ENCODE data around the gene NPLOC4.
A peak's percentile ranks its signal among the peaks of the same experiment; 100 is the strongest.
"Not testable (repeated sequence)": the region's sequence is repeated elsewhere in the genome, so short reads cannot be mapped to it uniquely, and the experiment has no call there.

Gene NPLOC4

DNA sequence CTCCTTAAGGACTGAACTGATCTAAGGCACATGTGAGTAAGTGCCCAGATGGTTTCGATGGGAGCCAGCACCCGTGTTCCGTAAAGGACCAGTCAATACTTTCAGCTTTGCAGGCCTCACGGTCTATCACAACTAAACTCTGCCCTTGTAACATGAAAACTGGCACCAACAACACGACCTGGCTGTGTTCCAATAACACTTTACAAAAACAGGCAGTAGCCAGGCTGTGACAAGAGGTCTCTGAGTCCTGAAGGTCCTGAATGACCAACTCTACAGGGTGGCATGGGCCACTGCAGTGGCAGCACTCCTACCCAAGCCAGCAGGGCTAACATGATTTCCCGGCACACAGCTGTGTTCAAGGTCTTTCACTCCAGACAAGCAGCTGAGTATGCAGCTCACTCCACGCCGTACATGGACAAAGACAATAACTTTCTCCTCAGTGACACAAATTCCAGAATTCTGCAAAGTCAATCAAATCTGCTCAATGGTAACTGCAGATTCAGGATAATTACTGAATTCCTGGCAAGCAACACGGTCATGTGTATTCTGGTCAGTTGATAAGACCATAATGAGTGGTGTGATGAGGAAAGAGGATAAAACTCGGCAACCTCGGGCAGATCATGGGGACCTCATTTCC, 15.3 kb downstream of the NPLOC4 start:
- Histone ChIP-seq H3K27me3 (replicated peaks; ENCODE audit: control insufficient read depth, insufficient read depth, low read length) (no peaks in the 10 kb centered on the region), H3K9me3 (ENCODE audit: control insufficient read depth, low read length) (no peaks in the 10 kb centered on the region), H3K4me1 (ENCODE audit: control insufficient read depth, insufficient read depth, low read length) (peaks cover 12% of the 10 kb centered on the region), H3K4me3 (ENCODE audit: low read length) (no peak overlapping the region), H3K36me3 (ENCODE audit: control insufficient read depth, insufficient read depth, low read length, severe bottlenecking) (peaks cover 76% of the 10 kb centered on the region), H3K9ac (ENCODE audit: low read length) (no peak overlapping the region)
- DNase-seq (ENCODE audit: low read depth), result no peak

DNA sequence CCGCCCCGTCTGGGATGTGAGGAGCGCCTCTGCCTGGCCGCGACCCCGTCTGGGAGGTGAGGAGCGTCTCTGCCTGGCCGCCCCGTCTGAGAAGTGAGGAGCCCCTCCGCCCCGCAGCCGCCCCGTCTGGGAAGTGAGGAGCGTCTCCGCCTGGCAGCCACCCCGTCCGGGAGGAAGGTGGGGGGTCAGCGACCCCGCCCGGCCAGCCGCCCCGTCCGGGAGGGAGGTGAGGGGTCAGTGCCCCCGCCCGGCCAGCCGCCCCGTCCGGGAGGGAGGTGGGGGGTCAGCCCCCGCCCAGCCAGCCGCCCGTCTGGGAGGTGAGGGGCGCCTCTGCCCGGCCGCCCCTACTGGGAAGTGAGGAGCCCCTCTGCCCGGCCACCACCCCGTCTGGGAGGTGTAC, 18.6 kb downstream of the NPLOC4 start:
- DNase-seq (ENCODE audit: low read depth); H3K4me3 ChIP-seq (ENCODE audit: low read length); H3K27me3 ChIP-seq (replicated peaks; ENCODE audit: control insufficient read depth, insufficient read depth, low read length); H3K9ac ChIP-seq (ENCODE audit: low read length); H3K9me3 ChIP-seq (ENCODE audit: control insufficient read depth, low read length): not testable (repeated sequence)
- Histone ChIP-seq H3K36me3 (ENCODE audit: control insufficient read depth, insufficient read depth, low read length, severe bottlenecking) (peaks cover 58% of the 10 kb centered on the region), H3K4me1 (ENCODE audit: control insufficient read depth, insufficient read depth, low read length) (peaks cover 36% of the 10 kb centered on the region)

DNA sequence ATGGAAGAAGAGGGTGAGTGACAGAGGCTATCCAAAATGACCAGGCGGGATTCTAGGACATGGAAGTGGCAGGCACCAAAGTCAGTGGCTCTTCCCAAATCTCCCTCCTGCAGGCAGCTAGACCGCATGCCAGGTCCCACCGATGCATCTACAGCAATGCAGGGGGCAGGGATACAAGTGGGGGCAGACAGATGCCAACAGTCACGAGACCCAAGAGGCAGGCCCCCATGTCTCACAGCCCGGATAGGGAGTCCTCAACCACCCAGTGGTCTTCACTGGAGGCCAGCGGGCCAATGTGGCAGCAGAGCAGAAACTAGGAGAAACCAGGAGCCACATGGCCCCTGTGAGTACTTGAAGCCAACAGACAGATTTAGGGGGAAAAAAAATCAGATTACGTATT, 20.0 kb downstream of the NPLOC4 start:
- Histone ChIP-seq H3K9me3 (ENCODE audit: control insufficient read depth, low read length) (no peaks in the 10 kb centered on the region), H3K9ac (ENCODE audit: low read length) (no peak overlapping the region), H3K27me3 (replicated peaks; ENCODE audit: control insufficient read depth, insufficient read depth, low read length) (no peaks in the 10 kb centered on the region), H3K4me1 (ENCODE audit: control insufficient read depth, insufficient read depth, low read length) (peaks cover 34% of the 10 kb centered on the region), H3K4me3 (ENCODE audit: low read length) (no peak overlapping the region), H3K36me3 (ENCODE audit: control insufficient read depth, insufficient read depth, low read length, severe bottlenecking) (peaks cover 61% of the 10 kb centered on the region)
- no peak for DNase-seq (ENCODE audit: low read depth)

DNA sequence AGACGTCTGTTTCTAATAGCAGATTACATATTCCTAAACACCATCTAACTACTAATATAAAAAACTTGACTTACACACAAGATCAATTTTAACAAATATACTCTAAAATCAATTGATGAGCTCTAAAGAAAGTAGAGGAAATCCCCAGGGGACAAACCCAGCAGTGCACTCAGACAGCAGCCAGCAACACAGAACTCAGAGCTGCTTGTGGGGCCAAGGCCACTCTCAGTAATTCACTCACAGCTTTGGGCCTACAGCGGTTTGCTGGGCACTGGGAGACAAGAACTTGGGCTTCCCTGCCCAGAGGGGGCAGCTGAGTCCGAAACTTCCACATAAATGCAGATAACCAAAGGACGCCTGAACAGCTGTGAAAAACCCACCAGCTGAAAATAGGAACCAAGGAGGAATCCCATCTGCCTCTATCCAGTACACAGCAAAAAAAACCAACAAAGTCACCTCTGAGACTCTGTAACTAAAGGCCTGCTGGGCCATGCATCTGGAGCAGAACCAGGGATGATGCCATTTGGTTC, 21.4 kb downstream of the NPLOC4 start:
- H3K4me1 ChIP-seq (ENCODE audit: control insufficient read depth, insufficient read depth, low read length), result peaks cover 25% of the 10 kb centered on the region
- no peaks in the 10 kb centered on the region for H3K9me3 ChIP-seq (ENCODE audit: control insufficient read depth, low read length)
- no peaks in the 10 kb centered on the region for H3K27me3 ChIP-seq (replicated peaks; ENCODE audit: control insufficient read depth, insufficient read depth, low read length)
- H3K36me3 ChIP-seq (ENCODE audit: control insufficient read depth, insufficient read depth, low read length, severe bottlenecking), result peaks cover 54% of the 10 kb centered on the region
- no peak overlapping the region for H3K9ac ChIP-seq (ENCODE audit: low read length)
- H3K4me3 ChIP-seq (ENCODE audit: low read length), result no peak overlapping the region
- DNase-seq (ENCODE audit: low read depth), result no peak

DNA sequence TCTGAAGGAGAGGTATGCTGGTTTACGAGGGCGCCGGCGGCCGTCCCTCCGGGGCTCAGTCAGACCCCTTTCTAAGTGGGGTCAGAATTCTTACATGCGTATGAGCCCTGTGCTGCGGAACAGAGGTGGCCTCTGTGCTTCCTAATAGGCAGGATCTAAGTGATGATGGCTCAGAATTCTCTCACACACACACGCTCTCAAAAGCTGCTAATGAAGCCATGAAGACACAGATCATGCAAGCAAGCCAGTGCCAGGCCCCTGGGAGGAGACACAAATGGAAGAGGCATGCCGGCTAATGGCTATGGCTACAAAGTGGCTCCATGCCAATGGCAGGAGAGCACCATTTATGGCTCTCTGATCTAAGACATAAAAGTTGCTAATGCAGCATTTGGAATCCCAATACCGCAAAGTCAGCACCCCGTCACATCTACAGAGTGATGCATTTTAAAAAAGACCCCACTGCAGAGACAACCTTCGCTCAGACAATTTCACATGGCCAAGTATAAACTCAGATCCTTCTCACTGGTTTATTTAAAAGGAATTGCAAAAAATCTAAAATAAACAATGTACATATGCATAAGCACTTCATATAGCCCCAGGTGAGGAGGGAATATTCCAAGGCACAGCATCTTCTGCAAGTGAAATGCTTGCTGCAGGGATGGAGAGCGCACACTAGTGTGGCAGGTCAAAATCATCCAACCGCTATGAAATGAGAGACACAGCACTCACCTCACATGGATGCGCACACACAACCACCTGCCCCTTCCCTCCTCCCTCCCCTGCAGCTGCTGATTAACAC, 24.5 kb downstream of the NPLOC4 start:
- Histone ChIP-seq H3K36me3 (ENCODE audit: control insufficient read depth, insufficient read depth, low read length, severe bottlenecking) (peaks cover 72% of the 10 kb centered on the region), H3K4me1 (ENCODE audit: control insufficient read depth, insufficient read depth, low read length) (peaks cover 52% of the 10 kb centered on the region), H3K27me3 (replicated peaks; ENCODE audit: control insufficient read depth, insufficient read depth, low read length) (no peaks in the 10 kb centered on the region), H3K9me3 (ENCODE audit: control insufficient read depth, low read length) (no peaks in the 10 kb centered on the region), H3K9ac (ENCODE audit: low read length) (no peak overlapping the region), H3K4me3 (ENCODE audit: low read length) (no peak overlapping the region)
- no peak for DNase-seq (ENCODE audit: low read depth)

DNA sequence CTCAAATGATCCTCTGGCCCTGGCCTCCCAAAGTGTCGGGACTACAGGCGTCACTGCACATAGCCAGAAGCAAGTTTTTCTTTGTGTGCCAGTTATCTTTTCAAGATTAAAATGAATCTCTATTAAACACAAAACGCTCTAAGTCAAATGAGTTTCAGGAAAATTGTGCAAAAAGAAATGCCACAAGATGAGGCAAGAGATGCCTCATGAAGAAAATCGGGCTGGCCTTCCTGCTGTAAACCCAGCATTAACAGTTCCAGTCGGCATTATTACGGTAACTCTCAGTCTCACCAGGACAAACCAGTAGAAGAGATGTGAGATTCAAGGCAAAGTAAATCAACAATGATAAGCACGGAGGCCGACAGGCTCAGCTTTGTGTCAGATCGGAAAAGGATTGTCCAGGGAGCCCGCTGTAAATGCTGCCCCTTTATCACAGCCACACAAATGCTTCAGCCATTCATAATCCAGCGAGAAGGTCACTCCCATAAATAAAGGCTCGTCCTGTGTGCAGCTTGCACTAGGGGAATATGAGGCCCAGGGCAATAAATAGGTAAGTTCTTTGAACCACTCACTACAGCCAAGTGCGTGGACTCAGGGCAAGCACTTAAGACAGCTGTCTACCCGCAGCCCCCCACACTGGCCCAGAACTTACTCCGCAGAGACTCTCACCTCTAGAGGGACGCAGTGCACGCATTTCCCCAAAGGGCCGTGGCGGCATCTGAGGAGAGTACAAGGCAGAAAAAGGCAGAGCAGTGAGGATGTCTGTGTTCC, 27.2 kb downstream of the NPLOC4 start:
- Histone ChIP-seq H3K27me3 (replicated peaks; ENCODE audit: control insufficient read depth, insufficient read depth, low read length) (no peaks in the 10 kb centered on the region), H3K4me1 (ENCODE audit: control insufficient read depth, insufficient read depth, low read length) (peaks cover 42% of the 10 kb centered on the region), H3K36me3 (ENCODE audit: control insufficient read depth, insufficient read depth, low read length, severe bottlenecking) (peaks cover 74% of the 10 kb centered on the region), H3K9me3 (ENCODE audit: control insufficient read depth, low read length) (no peaks in the 10 kb centered on the region), H3K4me3 (ENCODE audit: low read length) (no peak overlapping the region), H3K9ac (ENCODE audit: low read length) (no peak overlapping the region)
- no peak for DNase-seq (ENCODE audit: low read depth)

DNA sequence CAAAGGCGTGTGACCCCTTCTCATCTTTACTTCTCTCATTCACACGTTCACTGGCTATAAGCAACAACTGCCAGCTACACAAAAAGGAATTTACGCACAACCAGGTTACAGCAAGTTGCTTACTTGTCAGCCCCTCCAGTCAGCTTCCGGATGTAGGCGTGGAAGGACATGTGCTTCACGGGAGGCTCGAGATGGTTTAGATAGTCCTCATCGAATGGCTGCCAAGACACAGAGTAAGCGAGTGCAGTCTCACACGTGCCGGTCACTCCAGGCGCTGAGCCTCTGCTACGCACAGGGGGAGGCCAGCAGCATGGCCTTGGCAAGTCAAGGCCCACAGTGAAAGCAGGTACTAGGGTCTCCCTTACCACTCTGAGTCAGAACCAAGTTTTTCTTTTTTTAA, 28.3 kb downstream of the NPLOC4 start:
- Histone ChIP-seq H3K27me3 (replicated peaks; ENCODE audit: control insufficient read depth, insufficient read depth, low read length) (no peaks in the 10 kb centered on the region), H3K4me1 (ENCODE audit: control insufficient read depth, insufficient read depth, low read length) (peaks cover 31% of the 10 kb centered on the region), H3K9ac (ENCODE audit: low read length) (no peak overlapping the region), H3K4me3 (ENCODE audit: low read length) (no peak overlapping the region), H3K9me3 (ENCODE audit: control insufficient read depth, low read length) (no peaks in the 10 kb centered on the region), H3K36me3 (ENCODE audit: control insufficient read depth, insufficient read depth, low read length, severe bottlenecking) (peaks cover 83% of the 10 kb centered on the region)
- DNase-seq (ENCODE audit: low read depth), result no peak

DNA sequence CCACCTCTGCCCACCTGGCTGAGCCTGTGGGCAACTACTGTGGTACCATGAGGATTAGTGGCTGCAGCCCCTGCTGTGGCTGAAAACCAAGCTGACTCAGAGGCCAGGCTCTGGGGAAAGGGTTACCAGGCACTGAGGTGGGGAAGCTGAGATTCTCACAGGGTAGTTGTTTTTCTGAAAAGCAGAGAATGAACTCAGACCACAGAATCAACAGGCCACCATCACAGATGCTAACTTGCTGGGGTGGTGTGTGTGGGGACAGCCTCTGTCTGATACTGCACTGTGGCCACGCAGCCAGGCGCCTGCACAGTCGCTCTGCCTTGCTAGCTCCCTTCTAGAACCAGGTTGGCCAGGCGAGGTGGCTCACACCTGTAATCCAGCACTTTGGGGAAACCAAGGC, 28.8 kb downstream of the NPLOC4 start:
- H3K9ac ChIP-seq (ENCODE audit: low read length), result peak overlapping the region; percentile 16
- no peak for DNase-seq (ENCODE audit: low read depth)
- peaks cover 83% of the 10 kb centered on the region for H3K36me3 ChIP-seq (ENCODE audit: control insufficient read depth, insufficient read depth, low read length, severe bottlenecking)
- H3K4me3 ChIP-seq (ENCODE audit: low read length), result peak overlapping the region; percentile 16
- H3K4me1 ChIP-seq (ENCODE audit: control insufficient read depth, insufficient read depth, low read length), result peaks cover 27% of the 10 kb centered on the region
- no peaks in the 10 kb centered on the region for H3K9me3 ChIP-seq (ENCODE audit: control insufficient read depth, low read length)
- no peaks in the 10 kb centered on the region for H3K27me3 ChIP-seq (replicated peaks; ENCODE audit: control insufficient read depth, insufficient read depth, low read length)

DNA sequence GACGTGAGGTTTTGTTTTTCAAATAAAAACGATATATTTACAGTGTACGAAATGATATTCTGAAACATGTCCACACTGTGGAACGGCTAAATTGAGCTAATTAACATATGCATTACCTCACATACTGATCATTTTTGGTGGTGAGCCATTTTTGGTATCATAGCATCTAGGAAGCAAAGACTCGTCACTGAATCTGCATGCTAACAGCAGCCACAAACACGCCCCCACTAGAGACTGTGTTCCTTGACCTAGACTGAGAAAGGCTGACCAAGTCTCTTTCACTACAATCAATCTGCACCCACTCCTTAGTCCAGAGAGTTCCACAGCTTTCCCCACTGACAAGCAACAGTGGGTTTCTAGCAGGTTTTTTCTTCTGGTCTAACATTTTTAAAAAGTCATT, 29.5 kb downstream of the NPLOC4 start:
- Histone ChIP-seq H3K36me3 (ENCODE audit: control insufficient read depth, insufficient read depth, low read length, severe bottlenecking) (peaks cover 83% of the 10 kb centered on the region), H3K9me3 (ENCODE audit: control insufficient read depth, low read length) (no peaks in the 10 kb centered on the region), H3K9ac (ENCODE audit: low read length) (peak overlapping the region; percentile 16), H3K4me1 (ENCODE audit: control insufficient read depth, insufficient read depth, low read length) (peaks cover 27% of the 10 kb centered on the region), H3K4me3 (ENCODE audit: low read length) (no peak overlapping the region), H3K27me3 (replicated peaks; ENCODE audit: control insufficient read depth, insufficient read depth, low read length) (no peaks in the 10 kb centered on the region)
- peak; percentile 27 for DNase-seq (ENCODE audit: low read depth)

DNA sequence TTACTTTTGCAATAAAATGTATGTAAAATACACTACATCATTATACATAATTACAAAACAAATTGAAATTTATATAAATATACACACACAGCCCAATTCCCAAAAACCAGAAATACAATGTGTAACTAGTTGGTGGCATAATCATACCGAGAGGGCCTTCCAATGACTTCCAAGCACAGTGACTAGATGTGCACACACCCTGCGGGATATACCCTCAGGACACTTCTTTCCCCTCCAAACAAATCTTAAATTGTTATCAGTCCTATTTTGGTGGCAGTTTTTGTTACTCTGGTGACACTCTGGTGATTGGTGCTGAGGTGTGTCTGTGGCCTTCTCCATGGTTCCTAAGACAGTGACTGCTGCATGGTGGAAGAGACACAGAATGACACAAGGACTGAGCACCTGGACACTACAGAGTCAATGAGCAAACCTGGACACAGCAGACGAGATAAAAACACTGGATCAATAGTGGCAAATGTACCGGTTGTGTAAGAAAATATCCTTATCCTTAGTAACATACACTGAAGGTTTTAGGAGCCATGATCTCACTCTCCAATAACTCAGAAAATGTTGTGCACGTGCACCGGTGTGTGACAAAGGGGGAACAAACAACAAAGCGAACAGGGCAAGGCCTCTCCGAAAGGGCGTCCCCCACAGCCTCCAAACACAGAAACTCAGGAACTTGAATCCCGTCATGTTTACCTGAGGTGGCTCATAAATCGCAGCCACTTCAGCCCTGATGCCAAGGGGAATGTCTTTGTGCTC, 32.9 kb downstream of the NPLOC4 start:
- no peak for DNase-seq (ENCODE audit: low read depth)
- Histone ChIP-seq H3K36me3 (ENCODE audit: control insufficient read depth, insufficient read depth, low read length, severe bottlenecking) (peaks cover 89% of the 10 kb centered on the region), H3K27me3 (replicated peaks; ENCODE audit: control insufficient read depth, insufficient read depth, low read length) (no peaks in the 10 kb centered on the region)

More for the DNA sequence above, 32.9 kb downstream of the NPLOC4 start:
- peaks cover 29% of the 10 kb centered on the region for H3K4me1 ChIP-seq (ENCODE audit: control insufficient read depth, insufficient read depth, low read length)
- H3K9ac ChIP-seq (ENCODE audit: low read length), result no peak overlapping the region
- H3K4me3 ChIP-seq (ENCODE audit: low read length), result no peak overlapping the region
- H3K9me3 ChIP-seq (ENCODE audit: control insufficient read depth, low read length), result no peaks in the 10 kb centered on the region

All from adipocyte (in vitro differentiated cells).